Measurements from ENCODE around the gene GRM4.

Gene GRM4

GRCh38 chr6:33993653-33994471, 152.0 kb downstream of the GRM4 start:
- DNase-seq (ENCODE audit: low spot score) = peak; percentile 11

GRCh38 chr6:33993091-33993490, 152.8 kb downstream of the GRM4 start:
- peak; percentile 36 for DNase-seq (ENCODE audit: low spot score)

- DNase-seq (ENCODE audit: low spot score) = peak; percentile 4
Observed at GRCh38 chr6:33992191-33992590, 153.7 kb downstream of the GRM4 start.

- no peak for DNase-seq (ENCODE audit: low spot score)
Observed at GRCh38 chr6:33991610-33992009, 154.3 kb downstream of the GRM4 start.

GRCh38 chr6:33990061-33990541, 155.8 kb downstream of the GRM4 start:
- peak; percentile 37 for DNase-seq (ENCODE audit: low spot score)

GRCh38 chr6:33989016-33989854, 156.7 kb downstream of the GRM4 start:
- peak; percentile 50 for DNase-seq (ENCODE audit: low spot score)

- DNase-seq (ENCODE audit: low spot score) = peak; percentile 61
Observed at GRCh38 chr6:33988121-33989015, 157.5 kb downstream of the GRM4 start.

- peak; percentile 62 for DNase-seq (ENCODE audit: low spot score)
Observed at GRCh38 chr6:33987531-33988021, 158.3 kb downstream of the GRM4 start.

GRCh38 chr6:33985947-33986346, 159.9 kb downstream of the GRM4 start:
- DNase-seq (ENCODE audit: low spot score) = no peak

- peak; percentile 41 for DNase-seq (ENCODE audit: low spot score)
Observed at GRCh38 chr6:33985313-33985751, 160.6 kb downstream of the GRM4 start.

GRCh38 chr6:33984466-33985312, 161.2 kb downstream of the GRM4 start:
- peak; percentile 41 for DNase-seq (ENCODE audit: low spot score)

GRCh38 chr6:33983721-33984465, 162.0 kb downstream of the GRM4 start:
- DNase-seq (ENCODE audit: low spot score) = peak; percentile 53

GRCh38 chr6:33983109-33983716, 162.7 kb downstream of the GRM4 start:
- DNase-seq (ENCODE audit: low spot score) = peak; percentile 36

GRCh38 chr6:33981861-33982260, 164.0 kb downstream of the GRM4 start:
- DNase-seq (ENCODE audit: low spot score) = peak; percentile 25

- peak; percentile 18 for DNase-seq (ENCODE audit: low spot score)
Observed at GRCh38 chr6:33981421-33981820, 164.5 kb downstream of the GRM4 start.

- DNase-seq (ENCODE audit: low spot score) = peak; percentile 52
Observed at GRCh38 chr6:33980176-33981175, 165.4 kb downstream of the GRM4 start.

GRCh38 chr6:33979750-33980149, 166.1 kb downstream of the GRM4 start:
- peak; percentile 42 for DNase-seq (ENCODE audit: low spot score)
